MM.1S (cell line): ENCODE data around the gene GIPC2.
A peak's percentile ranks its signal among the peaks of the same experiment; 100 is the strongest.

Experiments used
- DNase-seq: peaks from one replicate; pipeline ENCODE4 v3.0.0-alpha.2; 2015
- H2AFZ ChIP-seq: fragments of 300-600 bp; sonication (generic); 2 replicates; pipeline ENCODE4 v1.6.0; 2016; ENCODE audit warnings: antibody characterized with exemption, low read length
- H3F3A ChIP-seq: fragments of 300-600 bp; sonication (generic); 2 replicates; pipeline ENCODE4 v1.6.1; 2016; ENCODE audit warnings: mild to moderate bottlenecking, antibody characterized with exemption, low read length, moderate library complexity, mixed read lengths; ENCODE audit not compliant: insufficient read depth
- H3K27ac ChIP-seq: fragments of 300-600 bp; sonication (generic); 2 replicates; pipeline ENCODE4 v1.5.1; 2016; ENCODE audit warnings: mild to moderate bottlenecking, low read length
- H3K27me3 ChIP-seq: fragments of 300-600 bp; sonication (generic); replicated peaks from 2 replicates; pipeline ENCODE4 v1.6.0; 2016; ENCODE audit warnings: low read length; ENCODE audit not compliant: insufficient read depth
- H3K36me3 ChIP-seq: fragments of 300-600 bp; sonication (generic); replicated peaks from 2 replicates; pipeline ENCODE4 v1.6.1; 2016; ENCODE audit warnings: mild to moderate bottlenecking, low read length, mixed read lengths; ENCODE audit not compliant: insufficient read depth
- H3K4me1 ChIP-seq: fragments of 300-600 bp; sonication (generic); 2 replicates; pipeline ENCODE4 v1.6.1; 2016; ENCODE audit warnings: low read length, mixed read lengths
- H3K4me2 ChIP-seq: fragments of 300-600 bp; sonication (generic); 2 replicates; pipeline ENCODE4 v1.6.0; 2016; ENCODE audit warnings: low read depth, low read length
- H3K4me3 ChIP-seq: fragments of 300-600 bp; sonication (generic); 2 replicates; pipeline ENCODE4 v1.5.1; 2016; ENCODE audit warnings: low read length, mixed read lengths
- H3K79me2 ChIP-seq: fragments of 300-600 bp; sonication (generic); 2 replicates; pipeline ENCODE4 v1.6.1; 2016; ENCODE audit warnings: mixed run types, low read length, mixed read lengths
- H3K9ac ChIP-seq: fragments of 300-600 bp; sonication (generic); 2 replicates; pipeline ENCODE4 v1.6.1; 2016; ENCODE audit warnings: low read length, mixed read lengths
- H3K9me2 ChIP-seq: fragments of 300-600 bp; sonication (generic); replicated peaks from 2 replicates; pipeline ENCODE4 v1.6.1; 2016; ENCODE audit warnings: mild to moderate bottlenecking, low read length, mixed read lengths; ENCODE audit not compliant: insufficient read depth
- H3K9me3 ChIP-seq: fragments of 300-600 bp; sonication (generic); replicated peaks from 2 replicates; pipeline ENCODE4 v1.6.1; 2016; ENCODE audit warnings: mild to moderate bottlenecking, low read length, mixed read lengths; ENCODE audit not compliant: insufficient read depth
- H4K20me1 ChIP-seq: fragments of 300-600 bp; sonication (generic); 2 replicates; pipeline ENCODE4 v1.6.1; 2016; ENCODE audit warnings: mild to moderate bottlenecking, low read length, moderate library complexity, mixed read lengths; ENCODE audit not compliant: insufficient read depth
- EZH2 ChIP-seq: fragments of 300-600 bp; sonication (generic); optimal IDR thresholded peaks from 2 replicates; pipeline ENCODE3; 2017; ENCODE audit warnings: low read depth, mild to moderate bottlenecking, antibody characterized with exemption, low read length, mixed read lengths
- EZH2phosphoT487 ChIP-seq: fragments of 300-600 bp; sonication (generic); IDR thresholded peaks from 2 replicates; pipeline ENCODE4 v1.6.1; 2018; ENCODE audit warnings: antibody characterized with exemption, low read length
- TF ChIP-seq, protein P1 (sequence below): fragments of 300-600 bp; sonication (generic); IDR thresholded peaks from 2 replicates; pipeline ENCODE4 v1.5.1; 2016; ENCODE audit warnings: antibody characterized with exemption, low read length, mixed read lengths

The GIPC2 gene

DNA sequence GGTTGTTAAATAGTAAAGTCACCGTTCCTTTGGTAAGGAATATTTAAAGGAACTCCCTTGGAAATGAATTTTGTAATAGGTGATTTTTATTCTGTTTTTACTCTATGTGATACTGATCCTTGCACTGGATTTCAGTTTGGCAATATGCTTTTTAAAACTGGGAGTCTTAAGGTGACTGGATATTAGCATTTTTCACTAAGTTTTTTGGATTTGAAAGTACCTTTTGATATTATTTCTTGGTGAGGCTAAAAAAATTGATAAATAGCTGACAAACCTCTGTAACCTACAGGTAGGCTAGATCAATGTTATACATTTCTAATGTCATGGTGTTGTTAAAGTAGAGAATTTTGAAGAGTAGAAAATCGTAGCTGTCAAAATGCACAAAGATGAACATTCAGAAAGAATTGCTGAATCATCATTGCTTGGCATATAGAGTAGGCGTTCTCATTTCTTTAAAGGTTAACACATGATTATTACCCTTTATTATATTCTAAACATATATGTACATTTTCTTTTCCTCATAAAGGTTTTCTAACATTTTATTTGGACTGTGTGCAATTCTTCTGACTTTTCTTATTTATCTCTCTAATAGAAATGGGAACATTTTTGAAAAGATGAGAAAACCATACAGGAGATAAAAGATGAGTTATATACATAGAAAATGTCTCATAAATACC is 42.6 kb upstream of the GIPC2 start:
- TF ChIP-seq EZH2 (no peak), EZH2phosphoT487 (no peak)
- TF ChIP-seq, protein P1, sequence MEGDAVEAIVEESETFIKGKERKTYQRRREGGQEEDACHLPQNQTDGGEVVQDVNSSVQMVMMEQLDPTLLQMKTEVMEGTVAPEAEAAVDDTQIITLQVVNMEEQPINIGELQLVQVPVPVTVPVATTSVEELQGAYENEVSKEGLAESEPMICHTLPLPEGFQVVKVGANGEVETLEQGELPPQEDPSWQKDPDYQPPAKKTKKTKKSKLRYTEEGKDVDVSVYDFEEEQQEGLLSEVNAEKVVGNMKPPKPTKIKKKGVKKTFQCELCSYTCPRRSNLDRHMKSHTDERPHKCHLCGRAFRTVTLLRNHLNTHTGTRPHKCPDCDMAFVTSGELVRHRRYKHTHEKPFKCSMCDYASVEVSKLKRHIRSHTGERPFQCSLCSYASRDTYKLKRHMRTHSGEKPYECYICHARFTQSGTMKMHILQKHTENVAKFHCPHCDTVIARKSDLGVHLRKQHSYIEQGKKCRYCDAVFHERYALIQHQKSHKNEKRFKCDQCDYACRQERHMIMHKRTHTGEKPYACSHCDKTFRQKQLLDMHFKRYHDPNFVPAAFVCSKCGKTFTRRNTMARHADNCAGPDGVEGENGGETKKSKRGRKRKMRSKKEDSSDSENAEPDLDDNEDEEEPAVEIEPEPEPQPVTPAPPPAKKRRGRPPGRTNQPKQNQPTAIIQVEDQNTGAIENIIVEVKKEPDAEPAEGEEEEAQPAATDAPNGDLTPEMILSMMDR = no peak
- Histone ChIP-seq H2AFZ (no peak overlapping the region), H3K4me1 (peaks cover 17% of the 10 kb centered on the region), H3K4me3 (peak overlapping the region; percentile 69; the same call in 1 of the 2 replicates), H3K27ac (peak overlapping the region; percentile 87; the same call in 1 of the 2 replicates), H3K9me3 (no peaks in the 10 kb centered on the region), H3K9me2 (no peaks in the 10 kb centered on the region), H3K79me2 (peaks cover 32% of the 10 kb centered on the region), H3K9ac (no peak overlapping the region), H3K4me2 (peak overlapping the region; percentile 44), H3F3A (peaks cover 27% of the 10 kb centered on the region), H3K36me3 (no peaks in the 10 kb centered on the region), H4K20me1 (no peaks in the 10 kb centered on the region), H3K27me3 (no peaks in the 10 kb centered on the region)
- no peak for DNase-seq

DNA sequence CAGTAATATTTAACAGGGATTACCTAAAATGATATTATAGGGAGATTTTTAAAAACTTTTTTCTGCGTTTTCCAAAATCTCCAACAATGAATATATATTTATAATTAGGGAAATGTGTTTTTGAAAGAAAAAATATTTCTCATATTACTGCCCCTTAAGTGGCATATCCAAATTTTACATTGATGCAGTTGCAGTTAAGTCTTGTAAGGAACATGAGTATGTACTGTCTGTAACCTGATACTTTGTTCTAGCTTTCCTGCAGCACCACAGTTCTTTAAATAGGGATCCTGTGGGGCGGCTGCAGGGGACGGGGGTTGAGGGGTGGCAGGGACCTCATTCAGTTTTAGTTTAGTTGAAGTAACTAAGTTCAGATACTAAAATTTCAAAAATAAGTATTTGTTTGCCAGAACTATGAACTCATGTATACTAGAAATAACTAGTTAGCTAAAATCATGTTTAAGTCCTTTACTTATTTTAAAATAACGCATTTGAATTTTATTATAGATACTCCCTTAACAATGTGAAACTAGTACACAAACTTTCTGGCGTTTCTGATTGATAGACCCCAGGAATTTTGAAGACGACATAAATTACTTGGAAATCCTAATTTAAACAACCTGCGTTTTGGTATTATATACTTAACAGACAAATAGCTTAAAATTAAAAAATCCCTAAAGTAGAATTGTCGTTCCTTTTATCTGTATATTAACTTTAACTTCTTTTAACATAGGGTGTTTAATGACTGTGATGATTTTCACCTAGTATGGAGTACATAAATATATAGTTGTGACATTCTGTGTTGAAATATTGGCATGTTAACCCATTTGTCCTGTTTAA is 41.7 kb upstream of the GIPC2 start:
- peak overlapping the region; percentile 87 for H3K27ac ChIP-seq
- no peaks in the 10 kb centered on the region for H4K20me1 ChIP-seq
- peaks cover 27% of the 10 kb centered on the region for H3F3A ChIP-seq
- H3K9me2 ChIP-seq = no peaks in the 10 kb centered on the region
- H3K36me3 ChIP-seq = no peaks in the 10 kb centered on the region
- H3K9ac ChIP-seq = peak overlapping the region; percentile 68
- peak; percentile 75 for DNase-seq
- H3K4me1 ChIP-seq = peaks cover 20% of the 10 kb centered on the region
- H3K9me3 ChIP-seq = no peaks in the 10 kb centered on the region
- H3K79me2 ChIP-seq = peaks cover 36% of the 10 kb centered on the region
- peak overlapping the region; percentile 69 for H3K4me3 ChIP-seq
- no peaks in the 10 kb centered on the region for H3K27me3 ChIP-seq
- TF ChIP-seq, protein P1 = no peak
- TF ChIP-seq EZH2phosphoT487 = no peak
- no peak for TF ChIP-seq EZH2
- peak overlapping the region; percentile 44 for H3K4me2 ChIP-seq
- peak overlapping the region; percentile 26 for H2AFZ ChIP-seq

DNA sequence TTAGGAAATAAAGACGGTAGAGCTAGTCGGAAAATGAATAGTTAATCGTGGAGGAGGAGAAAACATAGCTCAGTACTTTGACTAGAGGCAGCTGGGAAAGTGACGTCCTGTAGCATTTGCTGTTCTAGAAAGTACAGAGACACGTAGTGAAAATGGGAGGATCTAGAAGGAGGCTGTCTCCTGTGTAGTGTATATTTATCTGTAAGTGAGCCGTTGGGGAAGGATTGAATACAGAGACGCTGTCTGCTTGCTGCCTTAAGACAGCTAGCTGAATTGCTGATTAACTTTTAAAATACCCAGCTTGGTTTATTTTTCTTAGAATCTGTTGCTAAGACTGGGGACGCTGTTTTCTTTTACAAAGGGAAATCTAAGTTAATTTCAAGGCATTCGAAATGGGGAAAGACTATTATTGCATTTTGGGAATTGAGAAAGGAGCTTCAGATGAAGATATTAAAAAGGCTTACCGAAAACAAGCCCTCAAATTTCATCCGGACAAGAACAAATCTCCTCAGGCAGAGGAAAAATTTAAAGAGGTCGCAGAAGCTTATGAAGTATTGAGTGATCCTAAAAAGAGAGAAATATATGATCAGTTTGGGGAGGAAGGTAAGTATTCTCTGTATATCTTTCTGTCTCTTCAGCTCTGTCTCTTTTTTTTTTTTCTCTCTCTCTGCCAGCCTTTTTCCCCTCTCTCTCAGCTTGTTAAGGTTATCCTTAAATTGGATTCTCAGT is 40.9 kb upstream of the GIPC2 start, which contains the start of gene DNAJB4:
TSS of gene DNAJB4 (plus strand) at position 221 of the 729 bp plus-strand sequence. CDS start at position 393, 172 bp downstream.
- Histone ChIP-seq H3K36me3 (no peaks in the 10 kb centered on the region), H3F3A (peaks cover 27% of the 10 kb centered on the region), H3K27ac (peak within 1 kb of the TSS; percentile 87)

More for the DNA sequence above, 40.9 kb upstream of the GIPC2 start, which contains the start of gene DNAJB4:
- DNase-seq = peak; percentile 98
- peak within 1 kb of the TSS; percentile 47 for H2AFZ ChIP-seq
- peak within 1 kb of the TSS; percentile 68 for H3K9ac ChIP-seq
- H3K79me2 ChIP-seq = peaks cover 44% of the 10 kb centered on the region
- H3K9me3 ChIP-seq = no peaks in the 10 kb centered on the region
- peak within 1 kb of the TSS; percentile 44 for H3K4me2 ChIP-seq
- TF ChIP-seq, protein P1 = no peak
- no peak for TF ChIP-seq EZH2phosphoT487
- no peak for TF ChIP-seq EZH2
- H4K20me1 ChIP-seq = no peaks in the 10 kb centered on the region
- H3K4me1 ChIP-seq = peaks cover 20% of the 10 kb centered on the region
- no peaks in the 10 kb centered on the region for H3K9me2 ChIP-seq
- H3K27me3 ChIP-seq = no peaks in the 10 kb centered on the region
- peak within 1 kb of the TSS; percentile 69 for H3K4me3 ChIP-seq
